Body of pancreas (tissue), 4 donors: ENCODE data around the gene GKN2.

Source experiments
- CTCF ChIP-seq, 7 experiments: fragments of 450-650 bp in 4 of 7; fragments of 200-600 bp in 3 of 7; sonication (generic) in 3 of 7; IDR thresholded peaks; one replicate each; pipeline ENCODE4 v1.5.1; 2016 to 2019; ENCODE audit warnings: antibody characterized with exemption in 7 of 7
- POLR2A ChIP-seq, 3 donors: fragments of 450-650 bp; IDR thresholded peaks; one replicate each; pipeline ENCODE4 v1.6.1; 2016; ENCODE audit warnings: antibody characterized with exemption in 3 of 3, mild to moderate bottlenecking in 2 of 3

GRCh38 chr2:68943581-68944568 is 8.8 kb downstream of the GKN2 start:
- peak; percentile 75 to 85 (median 81) for TF ChIP-seq CTCF (IDR thresholded peaks at IDR 0.05)
- TF ChIP-seq POLR2A (IDR thresholded peaks at IDR 0.05) = no peak
